Cardiac fibroblast (primary cell): ENCODE measurements around the gene SYNDIG1L.
A peak's percentile ranks its signal among the peaks of the same experiment; 100 is the strongest.
"Not testable (repeated sequence)": the region's sequence is repeated elsewhere in the genome, so short reads cannot be mapped to it uniquely, and the experiment has no call there.

Experiments used
- DNase-seq, 2 donors: peaks; one replicate each; pipeline versions ENCODE4 v3.0.0 to v3.0.0-alpha.2; 2010; ENCODE audit warnings: low read depth in 2 of 2
- H3K4me3 ChIP-seq, 2 donors: replicated peaks in 1 of 2; 1 replicate in 1 of 2; 2 replicates in 1 of 2; pipeline ENCODE4 v1.5.1; 2011; ENCODE audit warnings: low read depth in 2 of 2, low read length in 2 of 2, mild to moderate bottlenecking in 2 of 2, moderate library complexity in 1 of 2
- TF ChIP-seq, protein P1 (sequence below): IDR thresholded peaks from one replicate; pipeline ENCODE4 v1.5.1; 2011; ENCODE audit warnings: low read depth, mild to moderate bottlenecking, low read length, inconsistent platforms

The SYNDIG1L gene

DNA sequence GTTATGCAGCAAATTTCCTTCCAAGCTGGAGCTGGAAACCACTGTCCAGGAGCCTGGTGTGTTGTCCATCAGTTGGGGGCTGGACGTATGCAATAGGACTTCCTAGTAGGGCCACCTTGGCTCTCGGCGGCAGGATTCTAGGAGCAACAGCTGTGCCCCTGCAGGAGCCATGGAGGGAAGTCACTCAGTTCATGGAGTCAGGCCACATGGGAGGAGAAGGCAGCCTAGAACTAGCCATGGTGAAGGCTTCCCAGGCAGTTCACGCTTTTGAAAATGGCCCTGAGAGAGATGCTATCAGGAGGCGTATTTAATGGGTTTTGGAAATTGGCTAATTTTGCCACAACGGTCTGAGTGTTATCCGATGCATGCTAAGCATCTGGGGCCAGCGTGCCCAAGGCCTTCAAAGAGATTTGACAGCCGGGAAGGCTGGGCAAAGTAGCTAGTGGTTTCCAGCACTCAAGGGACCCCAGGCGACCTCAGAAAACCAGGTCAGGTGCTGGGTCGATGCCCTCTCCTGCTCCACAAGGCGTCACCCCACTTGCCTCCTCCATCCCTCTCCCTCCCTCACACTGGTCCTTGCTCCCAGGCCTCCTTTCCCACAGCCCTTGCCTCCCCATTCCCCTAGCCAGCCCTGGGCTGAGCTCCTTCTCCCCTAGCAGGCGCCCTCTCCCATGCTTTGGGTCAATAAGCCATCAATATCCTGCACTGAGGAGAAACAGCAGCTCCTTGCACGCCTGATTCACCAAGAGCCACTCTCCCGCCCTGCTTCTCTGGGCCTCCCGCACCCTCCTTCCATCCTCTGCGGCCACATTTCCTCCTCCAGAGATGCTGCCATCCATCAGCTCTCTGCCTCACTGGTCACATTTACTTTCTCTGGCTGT, 30.9 kb upstream of the SYNDIG1L start:
- TF ChIP-seq, protein P1, sequence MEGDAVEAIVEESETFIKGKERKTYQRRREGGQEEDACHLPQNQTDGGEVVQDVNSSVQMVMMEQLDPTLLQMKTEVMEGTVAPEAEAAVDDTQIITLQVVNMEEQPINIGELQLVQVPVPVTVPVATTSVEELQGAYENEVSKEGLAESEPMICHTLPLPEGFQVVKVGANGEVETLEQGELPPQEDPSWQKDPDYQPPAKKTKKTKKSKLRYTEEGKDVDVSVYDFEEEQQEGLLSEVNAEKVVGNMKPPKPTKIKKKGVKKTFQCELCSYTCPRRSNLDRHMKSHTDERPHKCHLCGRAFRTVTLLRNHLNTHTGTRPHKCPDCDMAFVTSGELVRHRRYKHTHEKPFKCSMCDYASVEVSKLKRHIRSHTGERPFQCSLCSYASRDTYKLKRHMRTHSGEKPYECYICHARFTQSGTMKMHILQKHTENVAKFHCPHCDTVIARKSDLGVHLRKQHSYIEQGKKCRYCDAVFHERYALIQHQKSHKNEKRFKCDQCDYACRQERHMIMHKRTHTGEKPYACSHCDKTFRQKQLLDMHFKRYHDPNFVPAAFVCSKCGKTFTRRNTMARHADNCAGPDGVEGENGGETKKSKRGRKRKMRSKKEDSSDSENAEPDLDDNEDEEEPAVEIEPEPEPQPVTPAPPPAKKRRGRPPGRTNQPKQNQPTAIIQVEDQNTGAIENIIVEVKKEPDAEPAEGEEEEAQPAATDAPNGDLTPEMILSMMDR: no peak

DNA sequence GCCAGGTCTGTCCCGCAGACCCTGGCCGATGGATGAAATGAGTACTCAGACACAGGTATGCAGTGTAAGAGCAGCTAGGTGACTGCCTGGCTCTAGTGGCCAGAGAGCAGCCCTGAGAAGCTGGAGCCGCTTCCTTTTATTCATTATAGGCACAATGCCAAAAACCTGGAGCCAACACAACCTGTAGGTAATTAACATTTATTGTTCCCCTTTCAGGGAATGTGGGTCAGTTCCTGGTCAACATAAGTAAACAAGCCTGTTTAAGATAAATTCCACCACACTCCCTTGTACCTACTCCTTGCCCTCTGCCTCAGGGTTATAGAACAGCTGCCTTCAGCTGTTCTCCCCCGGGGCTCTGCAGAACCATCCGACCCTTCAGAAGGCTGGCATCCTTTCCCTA, 28.4 kb upstream of the SYNDIG1L start:
- H3K4me3 ChIP-seq, DNase-seq: not testable (repeated sequence)

More for the DNA sequence above, 30.9 kb upstream of the SYNDIG1L start:
- DNase-seq: no peak
- H3K4me3 ChIP-seq: no peak overlapping the region

DNA sequence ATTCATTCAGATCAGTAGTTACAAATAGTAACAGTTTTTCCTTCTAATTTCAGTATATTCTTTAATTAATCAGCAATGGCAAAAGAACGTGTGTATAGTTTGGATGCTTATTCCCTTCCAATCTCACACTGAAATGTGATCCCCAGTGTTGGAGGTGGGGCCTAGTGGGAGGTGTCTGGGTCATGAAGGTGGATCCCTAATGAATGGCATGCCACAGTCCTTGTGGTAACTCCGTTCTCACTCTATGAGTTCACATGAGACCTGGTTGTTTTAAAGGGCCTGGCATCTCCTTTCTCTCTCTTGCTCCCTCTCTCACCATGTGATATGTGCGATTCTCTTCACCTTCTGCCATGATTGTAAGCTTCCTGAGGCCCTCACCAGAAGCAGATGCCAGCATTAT, 18.9 kb upstream of the SYNDIG1L start:
- no peak overlapping the region for H3K4me3 ChIP-seq
- no peak for DNase-seq
- TF ChIP-seq, protein P1: no peak

DNA sequence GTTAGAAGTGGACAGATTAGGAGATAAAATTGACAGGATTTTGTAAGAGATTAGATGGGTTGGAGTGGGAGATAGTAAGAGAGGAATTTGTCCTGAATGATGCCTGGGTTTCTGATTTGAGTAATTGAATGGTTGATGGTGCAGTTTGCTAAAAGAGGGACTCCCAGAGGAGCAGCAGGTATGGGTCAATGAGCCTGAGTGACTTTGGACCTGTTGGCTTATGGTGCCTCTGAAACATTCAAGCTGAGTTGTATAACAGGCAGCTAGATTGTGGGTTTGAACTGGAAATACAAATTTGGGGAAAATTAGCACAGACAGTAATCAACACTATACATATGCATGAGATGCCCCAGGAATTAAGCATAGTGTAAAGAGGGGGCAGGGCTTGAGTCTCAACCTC, 16.7 kb upstream of the SYNDIG1L start:
- TF ChIP-seq, protein P1: no peak
- no peak for DNase-seq
- H3K4me3 ChIP-seq: no peak overlapping the region

DNA sequence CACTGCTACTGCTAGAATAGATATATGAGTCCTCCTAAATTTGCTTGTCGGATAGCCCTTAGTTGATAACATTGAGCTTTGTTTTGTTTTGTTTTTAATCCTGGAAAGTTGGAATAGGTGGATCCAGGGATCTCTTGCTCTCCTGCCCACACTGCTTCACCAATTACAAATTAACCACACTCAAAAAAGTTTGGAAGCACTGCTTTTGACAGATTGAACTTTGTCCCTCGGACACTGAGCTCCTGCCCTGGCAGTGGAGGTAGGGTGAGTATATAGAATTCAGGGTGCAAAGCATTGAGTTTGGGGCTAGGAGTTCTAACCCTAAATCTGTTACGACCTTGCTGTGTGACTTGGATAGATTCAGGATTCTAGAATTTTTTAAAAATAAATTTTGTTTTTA, 15.1 kb upstream of the SYNDIG1L start:
- H3K4me3 ChIP-seq: no peak overlapping the region
- TF ChIP-seq, protein P1: no peak
- DNase-seq: no peak

DNA sequence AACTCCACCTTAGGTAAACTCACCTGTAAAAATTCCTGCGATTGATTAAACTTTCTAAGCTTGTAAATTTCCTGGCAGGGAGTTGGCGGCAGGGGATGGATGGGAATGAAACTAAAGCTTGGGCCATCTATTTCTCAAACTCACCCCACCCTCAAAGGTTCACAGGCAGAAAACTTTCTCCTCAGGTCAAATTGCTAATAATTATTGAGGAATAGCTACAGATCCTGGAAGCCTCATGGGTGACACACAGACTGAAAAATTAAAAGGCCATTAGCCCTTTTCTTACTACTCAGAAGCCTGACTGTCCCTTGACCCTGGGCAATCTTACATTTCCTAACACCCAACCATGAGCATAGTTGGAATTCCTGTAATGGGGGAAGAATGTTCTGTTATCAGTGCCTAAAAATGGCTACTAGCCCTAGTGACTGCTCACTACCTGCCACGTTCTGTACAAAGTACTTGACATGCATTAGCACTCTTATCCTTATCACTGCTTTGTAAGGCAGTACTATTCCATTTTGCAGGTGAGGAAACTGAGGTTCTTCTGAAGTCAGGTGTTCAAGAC, 12.4 kb upstream of the SYNDIG1L start:
- no peak overlapping the region for H3K4me3 ChIP-seq
- peak; percentile 5 to 9 for DNase-seq
- TF ChIP-seq, protein P1: no peak

DNA sequence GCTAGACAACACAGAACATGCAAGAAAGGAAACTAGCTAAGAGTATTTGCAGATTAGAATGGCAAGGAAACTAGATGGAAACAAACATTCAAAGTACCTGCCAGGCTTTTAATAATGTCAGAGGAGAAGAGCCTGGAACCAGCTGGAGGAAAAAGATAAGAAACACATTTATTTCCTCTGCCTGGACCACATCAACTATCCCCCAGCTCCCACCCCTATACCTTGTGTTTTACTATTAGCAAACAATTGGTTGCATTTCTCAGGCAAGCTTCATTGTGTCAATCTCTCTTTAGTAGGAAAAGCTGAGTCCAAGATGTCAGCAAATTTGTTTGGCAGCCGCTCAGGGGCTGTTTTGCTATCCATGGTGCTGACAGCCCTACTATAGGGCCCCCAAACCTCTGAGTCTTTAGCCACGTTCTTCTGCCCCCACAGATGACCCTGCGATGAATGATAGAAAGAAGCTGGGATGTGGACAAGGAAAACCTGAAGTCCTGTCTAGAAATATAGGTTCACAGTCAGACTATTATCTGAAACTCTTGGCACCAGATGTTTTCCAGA, 11.6 kb upstream of the SYNDIG1L start:
- DNase-seq: peak in 1 of 2 donors; percentile 3
- TF ChIP-seq, protein P1: no peak
- H3K4me3 ChIP-seq: no peak overlapping the region
